T-helper 1 cell treated with Interleukin-12 subunit alpha and Interleukin-12 subunit beta and Interleukin-4 antibody, amounts not matched to agents 30 ng/mL and 1 ng/mL, for 36 hours (primary cell): ENCODE data around the gene CHN1. TPM values are rescaled to one million over a fixed set of nuclear protein-coding genes. Genes with fewer than 3 reads are reported as not detected.

Experiments used
- intact Hi-C: fragments of 100-400 bp; cut with micrococcal nuclease; formaldehyde crosslinking; loops from one replicate; pipeline ENCODE4 v1.15.1; 2024
- total RNA-seq: library from RNA; stranded (reverse); gene quantifications from 2 replicates; pipeline ENCODE4 v1.2.3, GENCODE V29; 2022

Gene CHN1
- total RNA-seq, 1 donor from 2014 or later: 1.8 TPM

- intact Hi-C loops: no loop called here
These were observed 75.4 kb downstream of the CHN1 start for GRCh38 chr2:174929786-174930185.

- intact Hi-C loops: no loop called here
These were observed 80.0 kb downstream of the CHN1 start for GRCh38 chr2:174925046-174925784.

- intact Hi-C loops: no loop called here
These were observed 81.0 kb downstream of the CHN1 start for GRCh38 chr2:174924061-174924693.

GRCh38 chr2:174919947-174920595, 85.1 kb downstream of the CHN1 start:
- intact Hi-C loops: no loop called here

GRCh38 chr2:174918886-174919526, 86.2 kb downstream of the CHN1 start:
- intact Hi-C loops: no loop called here

- intact Hi-C loops: no loop called here
These were observed 88.8 kb downstream of the CHN1 start for GRCh38 chr2:174916270-174916930.

- intact Hi-C loops: no loop called here
These were observed 90.1 kb downstream of the CHN1 start for GRCh38 chr2:174914853-174915760.

GRCh38 chr2:174908284-174908683, 96.9 kb downstream of the CHN1 start:
- intact Hi-C loops: no loop called here

- intact Hi-C loops: loop anchor here (5.0 kb wide), 2 partner anchors 156 to 201 kb away; no protein-coding TSS in a partner anchor
These were observed 102.0 kb downstream of the CHN1 start for GRCh38 chr2:174903264-174903556.

- intact Hi-C loops: loop anchor here (5.0 kb wide), 2 partner anchors 155 to 200 kb away; no protein-coding TSS in a partner anchor
These were observed 102.5 kb downstream of the CHN1 start for GRCh38 chr2:174902506-174903263.

GRCh38 chr2:174901075-174901474, 104.1 kb downstream of the CHN1 start:
- intact Hi-C loops: loop anchor here (5.0 kb wide), 2 partner anchors 154 to 199 kb away; no protein-coding TSS in a partner anchor

- intact Hi-C loops: no loop called here
These were observed 107.9 kb downstream of the CHN1 start for GRCh38 chr2:174897286-174897685.

GRCh38 chr2:174893018-174893417, 112.2 kb downstream of the CHN1 start:
- intact Hi-C loops: no loop called here

- intact Hi-C loops: no loop called here
These were observed 112.6 kb downstream of the CHN1 start for GRCh38 chr2:174892546-174892945.

- intact Hi-C loops: no loop called here
These were observed 116.4 kb downstream of the CHN1 start for GRCh38 chr2:174888646-174889271.

- intact Hi-C loops: no loop called here
These were observed 117.0 kb downstream of the CHN1 start for GRCh38 chr2:174888146-174888545.

GRCh38 chr2:174882416-174882815, 122.8 kb downstream of the CHN1 start:
- intact Hi-C loops: no loop called here

- intact Hi-C loops: no loop called here
These were observed 123.5 kb downstream of the CHN1 start for GRCh38 chr2:174881678-174882077.

GRCh38 chr2:174878537-174879147, 126.5 kb downstream of the CHN1 start:
- intact Hi-C loops: no loop called here
